ENCODE data around the gene RAD51B.

DNA sequence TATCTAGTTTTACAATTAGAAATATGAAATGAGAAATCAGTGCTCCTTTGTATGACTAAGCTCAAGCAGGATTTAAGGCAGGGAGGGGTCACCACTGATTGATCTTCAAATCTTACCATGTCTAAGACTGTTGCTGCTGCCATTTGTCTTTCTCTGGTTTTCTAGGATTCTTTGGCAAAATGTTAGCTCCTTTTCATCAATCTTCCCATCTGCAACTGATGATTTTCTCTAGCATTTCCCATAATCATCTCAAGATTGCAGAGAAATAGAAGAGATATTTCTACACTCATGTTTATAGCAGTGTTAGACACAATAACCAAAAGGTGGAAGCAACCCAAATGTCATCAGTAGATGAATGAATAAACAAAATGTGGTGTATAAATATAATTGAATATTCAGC, 175.0 kb downstream of the RAD51B start:
- TF ChIP-seq, protein P1, sequence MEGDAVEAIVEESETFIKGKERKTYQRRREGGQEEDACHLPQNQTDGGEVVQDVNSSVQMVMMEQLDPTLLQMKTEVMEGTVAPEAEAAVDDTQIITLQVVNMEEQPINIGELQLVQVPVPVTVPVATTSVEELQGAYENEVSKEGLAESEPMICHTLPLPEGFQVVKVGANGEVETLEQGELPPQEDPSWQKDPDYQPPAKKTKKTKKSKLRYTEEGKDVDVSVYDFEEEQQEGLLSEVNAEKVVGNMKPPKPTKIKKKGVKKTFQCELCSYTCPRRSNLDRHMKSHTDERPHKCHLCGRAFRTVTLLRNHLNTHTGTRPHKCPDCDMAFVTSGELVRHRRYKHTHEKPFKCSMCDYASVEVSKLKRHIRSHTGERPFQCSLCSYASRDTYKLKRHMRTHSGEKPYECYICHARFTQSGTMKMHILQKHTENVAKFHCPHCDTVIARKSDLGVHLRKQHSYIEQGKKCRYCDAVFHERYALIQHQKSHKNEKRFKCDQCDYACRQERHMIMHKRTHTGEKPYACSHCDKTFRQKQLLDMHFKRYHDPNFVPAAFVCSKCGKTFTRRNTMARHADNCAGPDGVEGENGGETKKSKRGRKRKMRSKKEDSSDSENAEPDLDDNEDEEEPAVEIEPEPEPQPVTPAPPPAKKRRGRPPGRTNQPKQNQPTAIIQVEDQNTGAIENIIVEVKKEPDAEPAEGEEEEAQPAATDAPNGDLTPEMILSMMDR (IDR thresholded peaks at IDR 0.05; ENCODE audit: low read length): no peak
- TF ChIP-seq EZH2 (optimal IDR thresholded peaks at IDR 0.05; ENCODE audit: low read depth, low read length) (no peak), EZH2phosphoT487 (IDR thresholded peaks at IDR 0.05; ENCODE audit: low read length) (no peak)
